HepG2 (cell line): ENCODE results near the gene RING1. TPM values are rescaled to one million over a fixed set of nuclear protein-coding genes. Genes with fewer than 3 reads are reported as not detected.

ENCODE experiments used
- FOXO1 ChIP-seq: sonication (generic); formaldehyde crosslinking; IDR thresholded peaks from 2 replicates; pipeline ENCODE4 v1.4.0; 2020; ENCODE audit warnings: missing genetic modification reagents
- GATAD1 ChIP-seq: IDR thresholded peaks from 2 replicates; pipeline ENCODE4 v1.6.1; 2016; ENCODE audit warnings: missing genetic modification reagents, missing compliant biosample characterization
- GATAD2A ChIP-seq: IDR thresholded peaks from 2 replicates; pipeline ENCODE4 v1.6.1; 2016
- IRF2 ChIP-seq: IDR thresholded peaks from 2 replicates; pipeline ENCODE4 v1.6.1; 2018; ENCODE audit warnings: missing genetic modification reagents, missing compliant biosample characterization
- SIX4 ChIP-seq: sonication (generic); formaldehyde crosslinking; IDR thresholded peaks from 2 replicates; pipeline ENCODE4 v1.4.0; 2020; ENCODE audit warnings: missing genetic modification reagents
- TBL1XR1 ChIP-seq: fragments of 150-350 bp; IDR thresholded peaks from 2 replicates; pipeline ENCODE4 v1.6.1; 2014; ENCODE audit warnings: borderline replicate concordance, low read length; ENCODE audit not compliant: partially characterized antibody
- TEAD3 ChIP-seq: optimal IDR thresholded peaks from 2 replicates; pipeline ENCODE3; 2016; ENCODE audit warnings: borderline replicate concordance
- THAP11 ChIP-seq: IDR thresholded peaks from 2 replicates; pipeline ENCODE4 v1.6.1; 2016; ENCODE audit warnings: missing biosample characterization, missing genetic modification reagents
- TP53 ChIP-seq: sonication (generic); formaldehyde crosslinking; conservative IDR thresholded peaks from 2 replicates; pipeline ENCODE4 v1.4.0; 2020; ENCODE audit warnings: missing genetic modification reagents
- ZNF879 ChIP-seq: sonication (generic); formaldehyde crosslinking; IDR thresholded peaks from 2 replicates; pipeline ENCODE4 v1.8.1; 2023; ENCODE audit warnings: missing genetic modification reagents
- polyA plus RNA-seq, 8 experiments: library from polyadenylated mRNA; depleted of rRNA in 3 of 8; stranded (reverse) in 7 of 8; unstranded in 1 of 8; fragments of >200 nt; fragmentation: Illumina TruSeq in 4 of 8; extraction: Trizol in 4 of 8; gene quantifications; 2 replicates each; pipeline versions ENCODE4 v1.2.1 to v1.2.3, GENCODE V29; 2011 to 2016; ENCODE audit warnings: low read depth in 4 of 8, missing spikeins in 1 of 8, mixed read lengths in 1 of 8; ENCODE audit not compliant: insufficient read depth in 1 of 8
- total RNA-seq, 5 experiments: library from RNA; depleted of rRNA; stranded (reverse); fragments of >200 nt; fragmentation: Illumina TruSeq; extraction: Trizol; gene quantifications; 2 replicates each; pipeline ENCODE4 v1.2.3, GENCODE V29; 2016; ENCODE audit warnings: low read depth in 1 of 5
- TF ChIP-seq, protein P1 (sequence below): sonication (generic); formaldehyde crosslinking; IDR thresholded peaks from 2 replicates; pipeline ENCODE4 v1.9.0; 2021; ENCODE audit warnings: mild to moderate bottlenecking, missing genetic modification reagents
- TF ChIP-seq, protein P2 (sequence below): IDR thresholded peaks from 2 replicates; pipeline ENCODE4 v1.6.1; 2012; ENCODE audit warnings: inconsistent platforms
- TF ChIP-seq, protein P3 (sequence below): sonication (generic); formaldehyde crosslinking; IDR thresholded peaks from 2 replicates; pipeline ENCODE4 v1.4.0; 2020; ENCODE audit warnings: low read depth, mild to moderate bottlenecking, missing genetic modification reagents
- TF ChIP-seq, protein P4 (sequence below): sonication (generic); formaldehyde crosslinking; IDR thresholded peaks from 2 replicates; pipeline ENCODE4 v1.5.0; 2020; ENCODE audit warnings: mild to moderate bottlenecking, missing genetic modification reagents, moderate library complexity

RING1 gene
- total and polyA plus RNA-seq, 2 of the 13 experiments (the other 11 are each of a cell fraction or from before 2014, with no cell fraction given) = 23.9 to 33.6 TPM

DNA sequence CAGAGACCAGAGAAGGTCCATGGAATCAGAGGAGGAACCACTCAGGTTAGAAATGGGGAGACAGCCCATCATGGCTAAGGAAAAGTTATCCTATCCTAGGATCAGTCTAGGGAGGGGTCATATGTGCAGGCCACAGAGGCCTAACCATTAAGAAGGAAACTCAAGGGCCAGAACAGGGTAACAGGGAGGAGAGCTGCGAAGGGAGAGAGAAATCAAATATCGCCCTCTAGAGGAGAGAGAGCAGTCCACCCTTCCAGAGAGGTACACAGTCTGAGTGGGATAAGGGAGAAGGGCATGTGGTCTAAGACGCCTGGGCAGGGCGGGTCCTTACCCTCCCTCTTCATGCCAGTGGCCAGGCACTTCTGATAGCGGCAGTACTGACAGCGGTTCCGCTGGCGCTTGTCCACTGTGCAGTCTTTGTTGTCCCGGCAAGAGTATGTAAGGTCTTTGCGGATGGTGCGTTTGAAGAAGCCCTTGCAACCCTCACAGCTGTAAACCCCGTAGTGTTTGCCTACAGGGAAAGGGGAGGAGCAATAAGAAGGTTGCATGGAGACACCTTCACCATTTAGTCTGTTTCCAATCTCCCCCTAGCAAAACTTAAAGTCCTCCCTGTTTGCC is 10.8 kb upstream of the RING1 start (continued):
- TF ChIP-seq, protein P1, sequence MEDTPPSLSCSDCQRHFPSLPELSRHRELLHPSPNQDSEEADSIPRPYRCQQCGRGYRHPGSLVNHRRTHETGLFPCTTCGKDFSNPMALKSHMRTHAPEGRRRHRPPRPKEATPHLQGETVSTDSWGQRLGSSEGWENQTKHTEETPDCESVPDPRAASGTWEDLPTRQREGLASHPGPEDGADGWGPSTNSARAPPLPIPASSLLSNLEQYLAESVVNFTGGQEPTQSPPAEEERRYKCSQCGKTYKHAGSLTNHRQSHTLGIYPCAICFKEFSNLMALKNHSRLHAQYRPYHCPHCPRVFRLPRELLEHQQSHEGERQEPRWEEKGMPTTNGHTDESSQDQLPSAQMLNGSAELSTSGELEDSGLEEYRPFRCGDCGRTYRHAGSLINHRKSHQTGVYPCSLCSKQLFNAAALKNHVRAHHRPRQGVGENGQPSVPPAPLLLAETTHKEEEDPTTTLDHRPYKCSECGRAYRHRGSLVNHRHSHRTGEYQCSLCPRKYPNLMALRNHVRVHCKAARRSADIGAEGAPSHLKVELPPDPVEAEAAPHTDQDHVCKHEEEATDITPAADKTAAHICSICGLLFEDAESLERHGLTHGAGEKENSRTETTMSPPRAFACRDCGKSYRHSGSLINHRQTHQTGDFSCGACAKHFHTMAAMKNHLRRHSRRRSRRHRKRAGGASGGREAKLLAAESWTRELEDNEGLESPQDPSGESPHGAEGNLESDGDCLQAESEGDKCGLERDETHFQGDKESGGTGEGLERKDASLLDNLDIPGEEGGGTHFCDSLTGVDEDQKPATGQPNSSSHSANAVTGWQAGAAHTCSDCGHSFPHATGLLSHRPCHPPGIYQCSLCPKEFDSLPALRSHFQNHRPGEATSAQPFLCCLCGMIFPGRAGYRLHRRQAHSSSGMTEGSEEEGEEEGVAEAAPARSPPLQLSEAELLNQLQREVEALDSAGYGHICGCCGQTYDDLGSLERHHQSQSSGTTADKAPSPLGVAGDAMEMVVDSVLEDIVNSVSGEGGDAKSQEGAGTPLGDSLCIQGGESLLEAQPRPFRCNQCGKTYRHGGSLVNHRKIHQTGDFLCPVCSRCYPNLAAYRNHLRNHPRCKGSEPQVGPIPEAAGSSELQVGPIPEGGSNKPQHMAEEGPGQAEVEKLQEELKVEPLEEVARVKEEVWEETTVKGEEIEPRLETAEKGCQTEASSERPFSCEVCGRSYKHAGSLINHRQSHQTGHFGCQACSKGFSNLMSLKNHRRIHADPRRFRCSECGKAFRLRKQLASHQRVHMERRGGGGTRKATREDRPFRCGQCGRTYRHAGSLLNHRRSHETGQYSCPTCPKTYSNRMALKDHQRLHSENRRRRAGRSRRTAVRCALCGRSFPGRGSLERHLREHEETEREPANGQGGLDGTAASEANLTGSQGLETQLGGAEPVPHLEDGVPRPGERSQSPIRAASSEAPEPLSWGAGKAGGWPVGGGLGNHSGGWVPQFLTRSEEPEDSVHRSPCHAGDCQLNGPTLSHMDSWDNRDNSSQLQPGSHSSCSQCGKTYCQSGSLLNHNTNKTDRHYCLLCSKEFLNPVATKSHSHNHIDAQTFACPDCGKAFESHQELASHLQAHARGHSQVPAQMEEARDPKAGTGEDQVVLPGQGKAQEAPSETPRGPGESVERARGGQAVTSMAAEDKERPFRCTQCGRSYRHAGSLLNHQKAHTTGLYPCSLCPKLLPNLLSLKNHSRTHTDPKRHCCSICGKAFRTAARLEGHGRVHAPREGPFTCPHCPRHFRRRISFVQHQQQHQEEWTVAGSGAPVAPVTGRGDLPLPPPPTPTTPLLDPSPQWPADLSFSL = 0 out of 2 replicates have a peak, but pooled peaks have one; percentile 40
- TF ChIP-seq FOXO1 (peak; percentile 31; the same call in 1 of the 2 replicates), TBL1XR1 (no peak), ZNF879 (no peak), TP53 (CRISPR knock-in tag) (no peak), IRF2 (CRISPR knock-in tag) (peak; percentile 60; the same call in 1 of the 2 replicates), TEAD3 (CRISPR knock-in tag) (peak; percentile 33), SIX4 (CRISPR knock-in tag) (0 out of 2 replicates have a peak, but pooled peaks have one; percentile 14), GATAD2A (CRISPR knock-in tag) (peak; percentile 64), THAP11 (CRISPR knock-in tag) (peak; percentile 60), GATAD1 (CRISPR knock-in tag) (peak; percentile 59; the same call in 1 of the 2 replicates)
- TF ChIP-seq, protein P2, sequence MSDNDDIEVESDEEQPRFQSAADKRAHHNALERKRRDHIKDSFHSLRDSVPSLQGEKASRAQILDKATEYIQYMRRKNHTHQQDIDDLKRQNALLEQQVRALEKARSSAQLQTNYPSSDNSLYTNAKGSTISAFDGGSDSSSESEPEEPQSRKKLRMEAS = no peak
- TF ChIP-seq, protein P3, sequence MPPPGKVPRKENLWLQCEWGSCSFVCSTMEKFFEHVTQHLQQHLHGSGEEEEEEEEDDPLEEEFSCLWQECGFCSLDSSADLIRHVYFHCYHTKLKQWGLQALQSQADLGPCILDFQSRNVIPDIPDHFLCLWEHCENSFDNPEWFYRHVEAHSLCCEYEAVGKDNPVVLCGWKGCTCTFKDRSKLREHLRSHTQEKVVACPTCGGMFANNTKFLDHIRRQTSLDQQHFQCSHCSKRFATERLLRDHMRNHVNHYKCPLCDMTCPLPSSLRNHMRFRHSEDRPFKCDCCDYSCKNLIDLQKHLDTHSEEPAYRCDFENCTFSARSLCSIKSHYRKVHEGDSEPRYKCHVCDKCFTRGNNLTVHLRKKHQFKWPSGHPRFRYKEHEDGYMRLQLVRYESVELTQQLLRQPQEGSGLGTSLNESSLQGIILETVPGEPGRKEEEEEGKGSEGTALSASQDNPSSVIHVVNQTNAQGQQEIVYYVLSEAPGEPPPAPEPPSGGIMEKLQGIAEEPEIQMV (CRISPR knock-in tag) = 0 out of 2 replicates have a peak, but pooled peaks have one; percentile 55
- TF ChIP-seq, protein P4, sequence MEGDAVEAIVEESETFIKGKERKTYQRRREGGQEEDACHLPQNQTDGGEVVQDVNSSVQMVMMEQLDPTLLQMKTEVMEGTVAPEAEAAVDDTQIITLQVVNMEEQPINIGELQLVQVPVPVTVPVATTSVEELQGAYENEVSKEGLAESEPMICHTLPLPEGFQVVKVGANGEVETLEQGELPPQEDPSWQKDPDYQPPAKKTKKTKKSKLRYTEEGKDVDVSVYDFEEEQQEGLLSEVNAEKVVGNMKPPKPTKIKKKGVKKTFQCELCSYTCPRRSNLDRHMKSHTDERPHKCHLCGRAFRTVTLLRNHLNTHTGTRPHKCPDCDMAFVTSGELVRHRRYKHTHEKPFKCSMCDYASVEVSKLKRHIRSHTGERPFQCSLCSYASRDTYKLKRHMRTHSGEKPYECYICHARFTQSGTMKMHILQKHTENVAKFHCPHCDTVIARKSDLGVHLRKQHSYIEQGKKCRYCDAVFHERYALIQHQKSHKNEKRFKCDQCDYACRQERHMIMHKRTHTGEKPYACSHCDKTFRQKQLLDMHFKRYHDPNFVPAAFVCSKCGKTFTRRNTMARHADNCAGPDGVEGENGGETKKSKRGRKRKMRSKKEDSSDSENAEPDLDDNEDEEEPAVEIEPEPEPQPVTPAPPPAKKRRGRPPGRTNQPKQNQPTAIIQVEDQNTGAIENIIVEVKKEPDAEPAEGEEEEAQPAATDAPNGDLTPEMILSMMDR = peak; percentile 91
